HEK293 (cell line): ENCODE results near the gene PPP6R1.

Experiments
- BCL11B ChIP-seq: fragments of 450-650 bp; formaldehyde crosslinking; IDR thresholded peaks from 2 replicates; pipeline ENCODE4 v1.5.1; 2016; ENCODE audit warnings: low read depth, missing biosample characterization, missing genetic modification characterization
- PATZ1 ChIP-seq: fragments of 450-650 bp; formaldehyde crosslinking; IDR thresholded peaks from 2 replicates; pipeline ENCODE4 v1.5.1; 2016; ENCODE audit warnings: missing biosample characterization, missing genetic modification characterization
- REST ChIP-seq: fragments of 450-650 bp; formaldehyde crosslinking; IDR thresholded peaks from 2 replicates; pipeline ENCODE4 v1.5.1; 2016; ENCODE audit warnings: missing biosample characterization, missing genetic modification characterization
- ZBTB10 ChIP-seq: fragments of 450-650 bp; formaldehyde crosslinking; IDR thresholded peaks from 2 replicates; pipeline ENCODE4 v1.5.1; 2016; ENCODE audit warnings: missing biosample characterization, missing genetic modification characterization
- ZBTB17 ChIP-seq: fragments of 450-650 bp; formaldehyde crosslinking; IDR thresholded peaks from 2 replicates; pipeline ENCODE4 v1.5.1; 2016; ENCODE audit warnings: missing biosample characterization, missing genetic modification characterization
- ZBTB44 ChIP-seq: fragments of 450-650 bp; IDR thresholded peaks from 2 replicates; pipeline ENCODE4 v1.5.1; 2018; ENCODE audit warnings: missing biosample characterization, mild to moderate bottlenecking, missing genetic modification characterization
- ZNF10 ChIP-seq: fragments of 450-650 bp; formaldehyde crosslinking; IDR thresholded peaks from 2 replicates; pipeline ENCODE4 v1.5.1; 2017; ENCODE audit warnings: missing biosample characterization, missing genetic modification characterization
- ZNF114 ChIP-seq: fragments of 450-650 bp; formaldehyde crosslinking; IDR thresholded peaks from 2 replicates; pipeline ENCODE4 v1.5.0; 2017; ENCODE audit warnings: missing biosample characterization, missing genetic modification characterization
- ZNF175 ChIP-seq: fragments of 450-650 bp; formaldehyde crosslinking; IDR thresholded peaks from 2 replicates; pipeline ENCODE4 v1.5.1; 2016; ENCODE audit warnings: missing biosample characterization, missing genetic modification characterization
- ZNF18 ChIP-seq: fragments of 450-650 bp; formaldehyde crosslinking; IDR thresholded peaks from 2 replicates; pipeline ENCODE4 v1.5.1; 2016; ENCODE audit warnings: missing biosample characterization, missing genetic modification characterization
- ZNF184 ChIP-seq: fragments of 450-650 bp; IDR thresholded peaks from 2 replicates; pipeline ENCODE4 v1.5.1; 2018; ENCODE audit warnings: missing biosample characterization, mild to moderate bottlenecking, missing genetic modification characterization
- ZNF292 ChIP-seq: fragments of 450-650 bp; formaldehyde crosslinking; IDR thresholded peaks from 2 replicates; pipeline ENCODE4 v1.5.1; 2016; ENCODE audit warnings: low read depth, missing biosample characterization, missing genetic modification characterization, borderline replicate concordance
- ZNF302 ChIP-seq: fragments of 450-650 bp; formaldehyde crosslinking; IDR thresholded peaks from 2 replicates; pipeline ENCODE4 v1.5.1; 2016; ENCODE audit warnings: missing biosample characterization, missing genetic modification characterization, low read depth
- ZNF394 ChIP-seq: fragments of 450-650 bp; formaldehyde crosslinking; IDR thresholded peaks from 2 replicates; pipeline ENCODE4 v1.5.1; 2016; ENCODE audit warnings: missing biosample characterization, missing genetic modification characterization, mild to moderate bottlenecking, moderate library complexity, borderline replicate concordance
- ZNF473 ChIP-seq: fragments of 450-650 bp; formaldehyde crosslinking; IDR thresholded peaks from 2 replicates; pipeline ENCODE4 v1.5.1; 2017; ENCODE audit warnings: missing biosample characterization, missing genetic modification characterization
- ZNF558 ChIP-seq: fragments of 450-650 bp; formaldehyde crosslinking; IDR thresholded peaks from 2 replicates; pipeline ENCODE4 v1.5.1; 2016; ENCODE audit warnings: missing biosample characterization, missing genetic modification characterization
- ZNF580 ChIP-seq: fragments of 450-650 bp; formaldehyde crosslinking; IDR thresholded peaks from 2 replicates; pipeline ENCODE4 v1.5.1; 2016; ENCODE audit warnings: missing biosample characterization, missing genetic modification characterization
- ZNF623 ChIP-seq: fragments of 450-650 bp; formaldehyde crosslinking; IDR thresholded peaks from 2 replicates; pipeline ENCODE4 v1.5.1; 2016; ENCODE audit warnings: missing biosample characterization, missing genetic modification characterization
- ZNF629 ChIP-seq: fragments of 450-650 bp; formaldehyde crosslinking; IDR thresholded peaks from 2 replicates; pipeline ENCODE4 v1.5.1; 2017; ENCODE audit warnings: missing biosample characterization, missing genetic modification characterization
- ZNF664 ChIP-seq: fragments of 450-650 bp; formaldehyde crosslinking; IDR thresholded peaks from 2 replicates; pipeline ENCODE4 v1.5.1; 2016; ENCODE audit warnings: missing biosample characterization, missing genetic modification characterization
- ZNF670 ChIP-seq: fragments of 450-650 bp; formaldehyde crosslinking; IDR thresholded peaks from 2 replicates; pipeline ENCODE4 v1.5.1; 2016; ENCODE audit warnings: missing biosample characterization, missing genetic modification characterization, low read depth
- ZNF76 ChIP-seq: fragments of 450-650 bp; formaldehyde crosslinking; IDR thresholded peaks from 2 replicates; pipeline ENCODE4; 2016; ENCODE audit warnings: low read depth, missing biosample characterization, missing genetic modification characterization, borderline replicate concordance
- ZNF792 ChIP-seq: fragments of 450-650 bp; formaldehyde crosslinking; IDR thresholded peaks from 2 replicates; pipeline ENCODE4 v1.5.1; 2016; ENCODE audit warnings: missing biosample characterization, missing genetic modification characterization
- TF ChIP-seq, protein P1 (sequence below): fragments of 450-650 bp; formaldehyde crosslinking; IDR thresholded peaks from 2 replicates; pipeline ENCODE4 v1.5.1; 2017; ENCODE audit warnings: missing biosample characterization, missing genetic modification characterization

The PPP6R1 gene

DNA sequence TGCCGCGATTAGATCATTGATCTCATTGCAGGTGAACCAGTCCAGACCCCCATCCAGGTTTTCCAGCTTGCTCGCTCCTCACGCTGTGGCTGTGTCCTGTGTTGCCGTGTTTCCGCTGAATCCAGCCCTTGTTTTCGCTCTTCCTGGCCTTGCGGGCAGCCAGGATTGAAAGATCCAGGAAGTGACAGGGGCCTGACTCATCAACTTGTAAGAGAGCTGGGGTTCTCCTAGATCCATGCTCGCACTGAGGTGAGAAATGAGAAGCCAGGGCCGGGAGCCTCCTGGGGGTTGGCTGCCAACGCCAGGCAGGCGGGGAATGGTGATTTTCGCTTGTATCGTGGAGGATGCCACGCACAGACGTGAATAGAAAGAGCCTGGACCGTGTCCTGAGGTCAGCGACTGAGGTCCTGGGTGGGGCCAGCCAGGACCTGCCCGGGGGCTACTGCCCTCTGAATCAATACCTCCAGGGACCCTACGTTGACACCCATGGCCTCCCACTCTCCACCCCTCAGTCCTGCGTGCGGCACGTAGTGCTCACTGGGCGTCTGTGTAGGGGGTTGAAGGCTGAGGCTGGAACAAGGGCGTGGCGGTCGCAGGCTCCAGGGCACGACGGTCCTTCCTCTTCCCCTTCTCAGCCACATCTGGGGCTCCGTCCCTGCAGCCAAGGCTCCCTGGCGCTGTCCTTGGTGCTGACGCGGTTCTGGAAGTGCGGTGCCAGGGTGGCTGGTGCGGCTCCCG lies 42.2 kb downstream of the PPP6R1 start (continued):
- TF ChIP-seq ZNF175 (tag by site-specific recombination) = no peak
- TF ChIP-seq ZNF670 (tag by site-specific recombination) = no peak
- TF ChIP-seq ZNF76 (tag by site-specific recombination) = peak; percentile 66
- peak; percentile 80 for TF ChIP-seq ZNF629
- peak; percentile 99 for TF ChIP-seq REST (tag by site-specific recombination)
- peak; percentile 84 for TF ChIP-seq ZBTB10
- TF ChIP-seq ZNF792 (tag by site-specific recombination) = no peak
- TF ChIP-seq ZNF473 (tag by site-specific recombination) = no peak
- TF ChIP-seq ZNF580 = peak; percentile 82
- peak; percentile 83; the same call in 1 of the 2 replicates for TF ChIP-seq ZNF184 (tag by site-specific recombination)
- TF ChIP-seq ZBTB17 (tag by site-specific recombination) = peak; percentile 93
- TF ChIP-seq ZNF18 (tag by site-specific recombination) = no peak
- peak; percentile 66 for TF ChIP-seq ZNF394 (tag by site-specific recombination)
- peak; percentile 40 for TF ChIP-seq ZNF623 (tag by site-specific recombination)
- TF ChIP-seq ZNF10 (tag by site-specific recombination) = 0 out of 2 replicates have a peak, but pooled peaks have one; percentile 10
- TF ChIP-seq ZNF292 (tag by site-specific recombination) = no peak
- peak; percentile 72 for TF ChIP-seq PATZ1
- TF ChIP-seq ZBTB44 = peak; percentile 76; the same call in 1 of the 2 replicates
- no peak for TF ChIP-seq ZNF114 (tag by site-specific recombination)
- TF ChIP-seq, protein P1, sequence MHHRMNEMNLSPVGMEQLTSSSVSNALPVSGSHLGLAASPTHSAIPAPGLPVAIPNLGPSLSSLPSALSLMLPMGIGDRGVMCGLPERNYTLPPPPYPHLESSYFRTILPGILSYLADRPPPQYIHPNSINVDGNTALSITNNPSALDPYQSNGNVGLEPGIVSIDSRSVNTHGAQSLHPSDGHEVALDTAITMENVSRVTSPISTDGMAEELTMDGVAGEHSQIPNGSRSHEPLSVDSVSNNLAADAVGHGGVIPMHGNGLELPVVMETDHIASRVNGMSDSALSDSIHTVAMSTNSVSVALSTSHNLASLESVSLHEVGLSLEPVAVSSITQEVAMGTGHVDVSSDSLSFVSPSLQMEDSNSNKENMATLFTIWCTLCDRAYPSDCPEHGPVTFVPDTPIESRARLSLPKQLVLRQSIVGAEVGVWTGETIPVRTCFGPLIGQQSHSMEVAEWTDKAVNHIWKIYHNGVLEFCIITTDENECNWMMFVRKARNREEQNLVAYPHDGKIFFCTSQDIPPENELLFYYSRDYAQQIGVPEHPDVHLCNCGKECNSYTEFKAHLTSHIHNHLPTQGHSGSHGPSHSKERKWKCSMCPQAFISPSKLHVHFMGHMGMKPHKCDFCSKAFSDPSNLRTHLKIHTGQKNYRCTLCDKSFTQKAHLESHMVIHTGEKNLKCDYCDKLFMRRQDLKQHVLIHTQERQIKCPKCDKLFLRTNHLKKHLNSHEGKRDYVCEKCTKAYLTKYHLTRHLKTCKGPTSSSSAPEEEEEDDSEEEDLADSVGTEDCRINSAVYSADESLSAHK (tag by site-specific recombination) = peak; percentile 68
- TF ChIP-seq ZNF302 (tag by site-specific recombination) = peak; percentile 84; the same call in 1 of the 2 replicates
- peak; percentile 82 for TF ChIP-seq ZNF558 (tag by site-specific recombination)
- TF ChIP-seq ZNF664 (tag by site-specific recombination) = no peak
- 0 out of 2 replicates have a peak, but pooled peaks have one; percentile 8 for TF ChIP-seq BCL11B (tag by site-specific recombination)
